Measurements from ENCODE around the gene AUTS2. TPM values are rescaled to one million over a fixed set of nuclear protein-coding genes. Genes with fewer than 3 reads are reported as not detected.

AUTS2 gene
- total RNA-seq, 6 donors from 2014 or later = 38.9 to 151 (median 55.8) TPM

GRCh38 chr7:70018700-70019099 lies 420.4 kb downstream of the AUTS2 start:
- Histone ChIP-seq H3K36me3 (no peaks in the 10 kb centered on the region), H3K27me3 (no peaks in the 10 kb centered on the region), H3K4me3 (no peak overlapping the region), H3K9me3 (no peaks in the 10 kb centered on the region), H3K4me1 (no peaks in the 10 kb centered on the region), H3K27ac (no peak overlapping the region)
- ATAC-seq (ENCODE audit: low FRiP score in 2 of 2) (no peak), DNase-seq (no peak)
- 87 to 93% methylated on average over 1 of the region's 1 CpG for WGBS, 2 donors
- TF ChIP-seq POLR2AphosphoS5 (IDR thresholded peaks at IDR 0.05) (no peak), POLR2A (IDR thresholded peaks at IDR 0.05) (no peak), CTCF (IDR thresholded peaks at IDR 0.05) (no peak), EP300 (IDR thresholded peaks at IDR 0.05) (no peak)

GRCh38 chr7:70027867-70028266 lies 429.6 kb downstream of the AUTS2 start:
- no peaks in the 10 kb centered on the region for H3K36me3 ChIP-seq
- no peak for TF ChIP-seq CTCF (IDR thresholded peaks at IDR 0.05)
- no peak for TF ChIP-seq POLR2A (IDR thresholded peaks at IDR 0.05)
- no peak for TF ChIP-seq POLR2AphosphoS5 (IDR thresholded peaks at IDR 0.05)
- TF ChIP-seq EP300 (IDR thresholded peaks at IDR 0.05) = no peak
- no peaks in the 10 kb centered on the region for H3K9me3 ChIP-seq
- WGBS, 2 donors = 74 to 78% methylated on average over 4 of the region's 4 CpGs
- H3K4me1 ChIP-seq = peaks cover 0 to 10% (median 0%) of the 10 kb centered on the region in 4 donors
- no peak for DNase-seq
- ATAC-seq (ENCODE audit: low FRiP score in 2 of 2) = no peak
- no peak overlapping the region for H3K27ac ChIP-seq
- H3K4me3 ChIP-seq = no peak overlapping the region
- no peaks in the 10 kb centered on the region for H3K27me3 ChIP-seq

- Histone ChIP-seq H3K27me3 (no peaks in the 10 kb centered on the region), H3K4me3 (no peak overlapping the region), H3K36me3 (no peaks in the 10 kb centered on the region), H3K4me1 (peaks cover 0 to 10% (median 0%) of the 10 kb centered on the region in 4 donors), H3K9me3 (no peaks in the 10 kb centered on the region), H3K27ac (no peak overlapping the region)
- no peak for DNase-seq
- TF ChIP-seq POLR2AphosphoS5 (IDR thresholded peaks at IDR 0.05) (no peak), CTCF (IDR thresholded peaks at IDR 0.05) (no peak), POLR2A (IDR thresholded peaks at IDR 0.05) (no peak), EP300 (IDR thresholded peaks at IDR 0.05) (no peak)
- 85 to 97% methylated on average over 2 of the region's 2 CpGs for WGBS, 2 donors
- ATAC-seq (ENCODE audit: low FRiP score in 2 of 2) = no peak
Observed at GRCh38 chr7:70028620-70029019, 430.3 kb downstream of the AUTS2 start.

- Histone ChIP-seq H3K4me3 (no peak overlapping the region), H3K27ac (no peak overlapping the region), H3K36me3 (no peaks in the 10 kb centered on the region), H3K9me3 (no peaks in the 10 kb centered on the region), H3K27me3 (no peaks in the 10 kb centered on the region), H3K4me1 (peaks cover 0 to 11% (median 1%) of the 10 kb centered on the region in 4 donors)
- TF ChIP-seq EP300 (IDR thresholded peaks at IDR 0.05) (no peak), CTCF (IDR thresholded peaks at IDR 0.05) (no peak), POLR2AphosphoS5 (IDR thresholded peaks at IDR 0.05) (no peak), POLR2A (IDR thresholded peaks at IDR 0.05) (no peak)
- ATAC-seq (ENCODE audit: low FRiP score in 2 of 2) = no peak
- no peak for DNase-seq
- 86 to 92% methylated on average over 1 of the region's 1 CpG for WGBS, 2 donors
Observed at GRCh38 chr7:70029993-70030392, 431.7 kb downstream of the AUTS2 start.

- H3K36me3 ChIP-seq = no peaks in the 10 kb centered on the region
- no peak overlapping the region for H3K27ac ChIP-seq
- no peaks in the 10 kb centered on the region for H3K9me3 ChIP-seq
- TF ChIP-seq POLR2AphosphoS5 (IDR thresholded peaks at IDR 0.05) (no peak), EP300 (IDR thresholded peaks at IDR 0.05) (no peak), CTCF (IDR thresholded peaks at IDR 0.05) (no peak), POLR2A (IDR thresholded peaks at IDR 0.05) (no peak)
- DNase-seq (no peak), ATAC-seq (ENCODE audit: low FRiP score in 2 of 2) (no peak)
- H3K4me1 ChIP-seq = peaks cover 0 to 14% (median 1%) of the 10 kb centered on the region in 4 donors
- H3K27me3 ChIP-seq = no peaks in the 10 kb centered on the region
- H3K4me3 ChIP-seq = no peak overlapping the region
- 88 to 89% methylated on average over 3 of the region's 3 CpGs for WGBS, 2 donors
Observed at GRCh38 chr7:70030745-70031144, 432.5 kb downstream of the AUTS2 start.
